HepG2 (cell line): ENCODE results near the gene BCO2. TPM values are rescaled to one million over a fixed set of nuclear protein-coding genes. Genes with fewer than 3 reads are reported as not detected.

Experiments used
- ARID4A ChIP-seq: sonication (generic); formaldehyde crosslinking; IDR thresholded peaks from 2 replicates; pipeline ENCODE4 v1.5.0; 2020; ENCODE audit warnings: mild to moderate bottlenecking, missing genetic modification reagents, borderline replicate concordance
- ATF2 ChIP-seq: sonication (generic); formaldehyde crosslinking; IDR thresholded peaks from 2 replicates; pipeline ENCODE4 v1.4.0; 2020; ENCODE audit warnings: missing genetic modification reagents
- ATF4 ChIP-seq, 2 experiments: fragments of 450-650 bp in 1 of 2; sonication (generic) in 1 of 2; formaldehyde crosslinking; IDR thresholded peaks; 2 replicates each; pipeline versions ENCODE4 v1.5.0 to v1.8.0; 2020 to 2022; ENCODE audit warnings: mild to moderate bottlenecking in 1 of 2, missing genetic modification reagents in 1 of 2
- CHD4 ChIP-seq: fragments of 200-600 bp; sonication (generic); IDR thresholded peaks from 2 replicates; pipeline ENCODE4 v1.7.0; 2017; ENCODE audit warnings: mild to moderate bottlenecking, low read length, borderline replicate concordance
- DRAP1 ChIP-seq: IDR thresholded peaks from 2 replicates; pipeline ENCODE4 v1.6.1; 2016; ENCODE audit warnings: missing genetic modification reagents, missing compliant biosample characterization
- ELF1 ChIP-seq: sonication (generic); formaldehyde crosslinking; IDR thresholded peaks from 2 replicates; pipeline ENCODE4 v1.4.0; 2020; ENCODE audit warnings: missing genetic modification reagents
- EP300 ChIP-seq, 3 experiments: sonication (generic) in 1 of 3; formaldehyde crosslinking in 1 of 3; IDR thresholded peaks; 2 replicates each; pipeline versions ENCODE4 v1.5.1 to v1.6.1; 2011 to 2020; ENCODE audit warnings: low read depth in 2 of 3, low read length in 2 of 3, borderline replicate concordance in 1 of 3, improper control_type of control experiment in 1 of 3, mild to moderate bottlenecking in 1 of 3, missing genetic modification reagents in 1 of 3, moderate library complexity in 1 of 3
- IRF1 ChIP-seq: sonication (generic); formaldehyde crosslinking; IDR thresholded peaks from 2 replicates; pipeline ENCODE4 v1.4.0; 2020; ENCODE audit warnings: low read depth, mild to moderate bottlenecking, missing genetic modification reagents
- MLXIP ChIP-seq: sonication (generic); formaldehyde crosslinking; IDR thresholded peaks from 2 replicates; pipeline ENCODE4 v1.9.0; 2021; ENCODE audit warnings: missing genetic modification reagents, borderline replicate concordance
- MTA1 ChIP-seq: sonication (generic); formaldehyde crosslinking; IDR thresholded peaks from 2 replicates; pipeline ENCODE4 v1.4.0; 2020; ENCODE audit warnings: missing genetic modification reagents, mild to moderate bottlenecking, borderline replicate concordance
- ZNF337 ChIP-seq: sonication (generic); formaldehyde crosslinking; IDR thresholded peaks from 2 replicates; pipeline ENCODE4 v1.5.1; 2020; ENCODE audit warnings: missing genetic modification reagents, low read depth, mild to moderate bottlenecking, borderline replicate concordance
- ZNF558 ChIP-seq: sonication (generic); formaldehyde crosslinking; IDR thresholded peaks from 2 replicates; pipeline ENCODE4 v1.9.0; 2022; ENCODE audit warnings: mild to moderate bottlenecking, missing genetic modification reagents, borderline replicate concordance
- ZNF766 ChIP-seq: sonication (generic); formaldehyde crosslinking; IDR thresholded peaks from 2 replicates; pipeline ENCODE4 v1.5.0; 2020; ENCODE audit warnings: missing genetic modification reagents, borderline replicate concordance
- ZZZ3 ChIP-seq: sonication (generic); formaldehyde crosslinking; IDR thresholded peaks from 2 replicates; pipeline ENCODE4 v1.4.0; 2020; ENCODE audit warnings: missing genetic modification reagents, mild to moderate bottlenecking, borderline replicate concordance
- polyA plus RNA-seq, 8 experiments: library from polyadenylated mRNA; depleted of rRNA in 3 of 8; stranded (reverse) in 7 of 8; unstranded in 1 of 8; fragments of >200 nt; fragmentation: Illumina TruSeq in 4 of 8; extraction: Trizol in 4 of 8; gene quantifications; 2 replicates each; pipeline versions ENCODE4 v1.2.1 to v1.2.3, GENCODE V29; 2011 to 2016; ENCODE audit warnings: low read depth in 4 of 8, missing spikeins in 1 of 8, mixed read lengths in 1 of 8; ENCODE audit not compliant: insufficient read depth in 1 of 8
- total RNA-seq, 5 experiments: library from RNA; depleted of rRNA; stranded (reverse); fragments of >200 nt; fragmentation: Illumina TruSeq; extraction: Trizol; gene quantifications; 2 replicates each; pipeline ENCODE4 v1.2.3, GENCODE V29; 2016; ENCODE audit warnings: low read depth in 1 of 5

BCO2 gene
- total and polyA plus RNA-seq, 2 of the 13 experiments (the other 11 are each of a cell fraction or from before 2014, with no cell fraction given) = 0.38 to 0.58 TPM

GRCh38 chr11:112174789-112175598 is at the start of gene BCO2 (continued):
- TF ChIP-seq ATF2 (CRISPR knock-in tag) = no peak
- no peak for TF ChIP-seq MLXIP
- TF ChIP-seq CHD4 = no peak
- no peak for TF ChIP-seq ZNF337
- peak; percentile 15; the same call in 1 of the 2 replicates for TF ChIP-seq ARID4A (CRISPR knock-in tag)
- TF ChIP-seq ZZZ3 (CRISPR knock-in tag) = no peak
- TF ChIP-seq ZNF558 (CRISPR knock-in tag) = no peak
- no peak for TF ChIP-seq ZNF766
- TF ChIP-seq EP300 (IDR thresholded peaks at IDR 0.05; ENCODE audit: low read depth in 2 of 2, low read length in 2 of 2) = peak in 1 of 2 experiments; percentile 15; a peak in 1 of 4 replicates
- no peak for TF ChIP-seq EP300 (CRISPR knock-in tag; IDR thresholded peaks at IDR 0.05; ENCODE audit: borderline replicate concordance)
- no peak for TF ChIP-seq ELF1
- TF ChIP-seq IRF1 = no peak
- TF ChIP-seq ATF4 (CRISPR knock-in tag; IDR thresholded peaks at IDR 0.05) = no peak
- no peak for TF ChIP-seq DRAP1 (CRISPR knock-in tag)
- no peak for TF ChIP-seq MTA1 (CRISPR knock-in tag)
